ENCODE results near the gene BRIP1. TPM values are rescaled to one million over a fixed set of nuclear protein-coding genes. Genes with fewer than 3 reads are reported as not detected.

BRIP1 gene
- total RNA-seq, 1 experiment from 2014 or later = 20.2 TPM

DNA sequence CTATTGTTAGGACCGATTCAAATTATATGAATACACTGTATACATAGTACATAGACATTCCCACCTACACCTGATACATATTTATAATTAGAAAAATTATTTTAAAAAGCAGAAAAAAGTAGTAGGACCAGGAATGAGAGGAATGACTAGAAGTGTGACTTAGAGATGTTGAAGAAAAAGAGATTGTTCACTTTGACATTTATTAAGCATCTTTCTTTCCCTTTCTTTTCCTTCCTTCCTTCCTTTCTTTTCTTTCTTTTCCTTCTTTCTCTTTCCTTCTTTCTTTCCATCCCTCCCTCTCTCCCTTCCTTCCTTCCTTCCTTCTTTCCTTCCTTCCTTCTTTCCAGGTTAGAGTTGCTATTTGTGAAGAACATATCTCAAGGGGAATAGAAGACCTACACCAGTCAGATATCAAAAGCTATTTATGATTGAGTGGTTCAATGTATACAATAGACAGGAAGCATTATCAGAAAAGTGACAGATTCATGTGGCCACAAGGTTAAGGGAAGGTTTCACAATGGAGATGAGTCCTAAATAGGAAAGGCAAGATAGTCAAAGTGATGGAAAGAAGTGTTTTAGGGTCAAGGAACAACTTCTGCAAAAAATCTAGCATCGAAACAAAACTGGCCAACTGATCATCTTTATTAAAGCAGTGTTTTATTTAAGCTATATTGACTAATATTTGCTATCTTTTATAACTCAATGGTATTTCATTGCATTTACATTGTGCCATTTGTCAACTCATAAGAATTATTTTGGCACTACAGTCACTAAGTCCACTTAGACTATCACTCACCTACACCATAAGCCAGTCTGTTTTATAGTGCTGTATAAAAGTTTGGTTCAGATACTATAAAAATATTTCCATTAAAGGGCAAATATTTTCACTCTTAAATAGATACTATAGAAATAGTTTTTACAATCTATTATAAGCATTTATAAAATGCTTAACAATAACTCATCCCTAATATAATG lies 218.2 kb downstream of the BRIP1 start:
- Histone ChIP-seq H3K23ac (ENCODE audit: insufficient read length, low read depth, low read length) (no peak overlapping the region), H4K91ac (ENCODE audit: insufficient read length, low read depth, low read length) (no peak overlapping the region), H3K79me2 (ENCODE audit: insufficient read depth, low read length) (no peaks in the 10 kb centered on the region), H3K56ac (ENCODE audit: insufficient read length, low read depth, low read length) (no peak overlapping the region), H4K8ac (replicated peaks; ENCODE audit: insufficient read length, low read depth, low read length) (no peak overlapping the region), H2BK20ac (ENCODE audit: low read depth, low read length, poor library complexity, severe bottlenecking) (no peak overlapping the region), H2BK15ac (ENCODE audit: low read depth, low read length) (no peak overlapping the region), H4K5ac (ENCODE audit: insufficient read length, low read depth, low read length) (no peak overlapping the region), H3K14ac (ENCODE audit: insufficient read depth, low read length) (no peak overlapping the region), H3K9me3 (ENCODE audit: control insufficient read depth, low read depth, low read length) (no peaks in the 10 kb centered on the region), H3K4ac (ENCODE audit: low read depth, low read length) (no peak overlapping the region), H2BK12ac (ENCODE audit: insufficient read length, low read depth, low read length) (no peak overlapping the region), H3T11ph (ENCODE audit: low read length) (no peak overlapping the region), H2AK5ac (ENCODE audit: insufficient read length, low read length) (no peak overlapping the region), H3K27ac (ENCODE audit: insufficient read length, low read depth, low read length) (no peak overlapping the region), H3K9ac (ENCODE audit: extremely low read depth, insufficient read length, low read length) (no peak overlapping the region), H2BK5ac (ENCODE audit: insufficient read length, low read length) (no peak overlapping the region), H3K4me1 (ENCODE audit: insufficient read depth, low read length) (no peaks in the 10 kb centered on the region), H4K20me1 (ENCODE audit: control insufficient read depth, insufficient read depth, insufficient read length) (no peaks in the 10 kb centered on the region), H2BK120ac (ENCODE audit: low read depth, low read length, poor library complexity, severe bottlenecking) (no peak overlapping the region), H3K18ac (ENCODE audit: insufficient read length, low read depth, low read length) (no peak overlapping the region), H3K23me2 (ENCODE audit: insufficient read length, low read depth, low read length, poor library complexity, severe bottlenecking) (no peaks in the 10 kb centered on the region), H3K79me1 (ENCODE audit: insufficient read depth, low read depth, low read length, poor library complexity, severe bottlenecking) (no peaks in the 10 kb centered on the region), H3K4me2 (ENCODE audit: insufficient read depth, insufficient read length, low read length) (no peak overlapping the region), H2AFZ (ENCODE audit: low read length) (no peak overlapping the region), H3K27me3 (ENCODE audit: insufficient read depth, low read length) (no peaks in the 10 kb centered on the region)
- no peaks in the 10 kb centered on the region for H3K4me1 Mint-ChIP-seq
- TF ChIP-seq, protein P1, sequence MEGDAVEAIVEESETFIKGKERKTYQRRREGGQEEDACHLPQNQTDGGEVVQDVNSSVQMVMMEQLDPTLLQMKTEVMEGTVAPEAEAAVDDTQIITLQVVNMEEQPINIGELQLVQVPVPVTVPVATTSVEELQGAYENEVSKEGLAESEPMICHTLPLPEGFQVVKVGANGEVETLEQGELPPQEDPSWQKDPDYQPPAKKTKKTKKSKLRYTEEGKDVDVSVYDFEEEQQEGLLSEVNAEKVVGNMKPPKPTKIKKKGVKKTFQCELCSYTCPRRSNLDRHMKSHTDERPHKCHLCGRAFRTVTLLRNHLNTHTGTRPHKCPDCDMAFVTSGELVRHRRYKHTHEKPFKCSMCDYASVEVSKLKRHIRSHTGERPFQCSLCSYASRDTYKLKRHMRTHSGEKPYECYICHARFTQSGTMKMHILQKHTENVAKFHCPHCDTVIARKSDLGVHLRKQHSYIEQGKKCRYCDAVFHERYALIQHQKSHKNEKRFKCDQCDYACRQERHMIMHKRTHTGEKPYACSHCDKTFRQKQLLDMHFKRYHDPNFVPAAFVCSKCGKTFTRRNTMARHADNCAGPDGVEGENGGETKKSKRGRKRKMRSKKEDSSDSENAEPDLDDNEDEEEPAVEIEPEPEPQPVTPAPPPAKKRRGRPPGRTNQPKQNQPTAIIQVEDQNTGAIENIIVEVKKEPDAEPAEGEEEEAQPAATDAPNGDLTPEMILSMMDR (conservative IDR thresholded peaks at IDR 0.05) = no peak
- H3K36me3 Mint-ChIP-seq (ENCODE audit: insufficient read depth in 1 of 3, low read depth in 3 of 3) = no peaks in the 10 kb centered on the region
- H3K4me3 Mint-ChIP-seq = no peak overlapping the region
- no peaks in the 10 kb centered on the region for H3K27me3 Mint-ChIP-seq (ENCODE audit: low read depth)
- H3K27ac Mint-ChIP-seq = no peak overlapping the region
- DNase-seq = no peak
- no CpG with 5 or more reads among the region's 2 CpGs for WGBS (ENCODE audit: extremely low coverage, insufficient read length, low lambda C conversion rate)
- peaks cover 0 to 5% of the 10 kb centered on the region in 2 experiments; a peak in 3 of 5 replicates for H3K9me3 Mint-ChIP-seq
